Activated CD4-positive, alpha-beta T cell treated with anti-CD3 and anti-CD28 coated beads for 36 hours (primary cell): ENCODE results near the gene AGXT2. TPM values are rescaled to one million over a fixed set of nuclear protein-coding genes. Genes with fewer than 3 reads are reported as not detected.
A peak's percentile ranks its signal among the peaks of the same experiment; 100 is the strongest.

Experiments
- ATAC-seq: fragments of 200-7000 bp; cut with Tn5 transposase; one replicate; pipeline ENCODE4 v1.10.0; 2021; ENCODE audit warnings: mild to moderate bottlenecking, moderate library complexity
- CTCF ChIA-PET: fragments of 350-600 bp; sonication (Branson Sonifier 250); formaldehyde crosslinking; loops from one replicate; lab custom pipeline; 2021; ENCODE audit warnings: antibody characterized with exemption; lab: Charles Lee
- POLR2A ChIA-PET: fragments of 350-600 bp; sonication (Branson Sonifier 250); formaldehyde crosslinking; loops from one replicate; lab custom pipeline; 2021; ENCODE audit warnings: antibody characterized with exemption, inconsistent platforms; lab: Charles Lee
- DNase-seq: peaks from one replicate; pipeline ENCODE4 v3.0.0-alpha.2; 2020
- H3K27ac Mint-ChIP-seq: one replicate; pipeline ENCODE4 v1.8.0; 2021; ENCODE audit warnings: mixed read lengths
- H3K27me3 Mint-ChIP-seq: one replicate; pipeline ENCODE4 v1.8.0; 2021; ENCODE audit warnings: mixed read lengths
- H3K36me3 Mint-ChIP-seq: one replicate; pipeline ENCODE4 v1.8.0; 2021; ENCODE audit warnings: low read depth, mixed read lengths
- H3K4me1 Mint-ChIP-seq: one replicate; pipeline ENCODE4 v1.8.0; 2021; ENCODE audit warnings: mixed read lengths
- H3K4me3 Mint-ChIP-seq: one replicate; pipeline ENCODE4 v1.8.0; 2021; ENCODE audit warnings: mild to moderate bottlenecking, moderate library complexity, mixed read lengths
- H3K9me3 Mint-ChIP-seq: one replicate; pipeline ENCODE4 v1.8.0; 2021; ENCODE audit warnings: low read depth, mixed read lengths
- intact Hi-C, 2 experiments: fragments of 100-400 bp; cut with DNase I in 1 of 2; cut with micrococcal nuclease in 1 of 2; formaldehyde crosslinking; loops; one replicate each; pipeline versions ENCODE4 v1.14.2 to v1.15.1; 2022 to 2024; cut with DNase I, micrococcal nuclease
- total RNA-seq, 2 experiments: library from RNA; stranded (reverse); gene quantifications; one replicate each; pipeline ENCODE4 v1.2.3, GENCODE V29; 2021

The AGXT2 gene
- total RNA-seq, 2 experiments from 2014 or later = not detected

- H3K4me3 Mint-ChIP-seq = no peak overlapping the region
- no peak for DNase-seq
- ChIA-PET POLR2A (no interaction called here), CTCF (interaction anchor here (0.8 to 1.1 kb wide), 2 partner anchors 33 to 126 kb away, joined by 3 read pairs; no protein-coding TSS in a partner anchor)
- no peak for ATAC-seq
- H3K27ac Mint-ChIP-seq = no peak overlapping the region
- peaks cover 18% of the 10 kb centered on the region for H3K27me3 Mint-ChIP-seq
- H3K36me3 Mint-ChIP-seq = no peaks in the 10 kb centered on the region
- intact Hi-C loops = no loop called here
- H3K9me3 Mint-ChIP-seq = no peaks in the 10 kb centered on the region
- no peaks in the 10 kb centered on the region for H3K4me1 Mint-ChIP-seq
Observed at GRCh38 chr5:35031276-35031675, 16.5 kb downstream of the AGXT2 start.

GRCh38 chr5:35030426-35031100 lies 17.2 kb downstream of the AGXT2 start:
- intact Hi-C loops = no loop called here
- CTCF ChIA-PET = interaction anchor here (0.8 kb wide), 1 partner anchor 127 kb away, joined by 3 read pairs; no protein-coding TSS in a partner anchor
- no peak for DNase-seq
- Mint-ChIP-seq H3K4me3 (no peak overlapping the region), H3K4me1 (no peaks in the 10 kb centered on the region), H3K9me3 (no peaks in the 10 kb centered on the region), H3K27ac (no peak overlapping the region), H3K27me3 (peaks cover 21% of the 10 kb centered on the region), H3K36me3 (no peaks in the 10 kb centered on the region)
- POLR2A ChIA-PET = no interaction called here
- ATAC-seq = no peak

- Mint-ChIP-seq H3K4me3 (no peak overlapping the region), H3K9me3 (no peaks in the 10 kb centered on the region), H3K27ac (no peak overlapping the region), H3K36me3 (no peaks in the 10 kb centered on the region), H3K4me1 (no peaks in the 10 kb centered on the region), H3K27me3 (peaks cover 17% of the 10 kb centered on the region)
- ChIA-PET CTCF (interaction anchor here (0.6 to 2.2 kb wide), 3 partner anchors 12 to 515 kb away, joined by 3 to 8 read pairs (median 3); no protein-coding TSS in a partner anchor), POLR2A (no interaction called here)
- ATAC-seq (peak; percentile 42), DNase-seq (no peak)
- intact Hi-C loops = no loop called here
Observed at GRCh38 chr5:35029333-35029732, 18.4 kb downstream of the AGXT2 start.

- H3K36me3 Mint-ChIP-seq = no peaks in the 10 kb centered on the region
- ChIA-PET POLR2A (no interaction called here), CTCF (interaction anchor here (1.9 kb wide), 1 partner anchor 24 kb away, joined by 6 read pairs; no protein-coding TSS in a partner anchor)
- H3K27ac Mint-ChIP-seq = no peak overlapping the region
- H3K4me3 Mint-ChIP-seq = no peak overlapping the region
- no peaks in the 10 kb centered on the region for H3K9me3 Mint-ChIP-seq
- ATAC-seq (no peak), DNase-seq (no peak)
- intact Hi-C loops = no loop called here
- peaks cover 17% of the 10 kb centered on the region for H3K27me3 Mint-ChIP-seq
- no peaks in the 10 kb centered on the region for H3K4me1 Mint-ChIP-seq
Observed at GRCh38 chr5:35026941-35027340, 20.8 kb downstream of the AGXT2 start.

GRCh38 chr5:35026280-35026840 lies 21.4 kb downstream of the AGXT2 start:
- H3K9me3 Mint-ChIP-seq = no peaks in the 10 kb centered on the region
- H3K27ac Mint-ChIP-seq = no peak overlapping the region
- H3K27me3 Mint-ChIP-seq = peaks cover 17% of the 10 kb centered on the region
- ChIA-PET POLR2A (no interaction called here), CTCF (interaction anchor here (1.9 kb wide), 1 partner anchor 23 kb away, joined by 6 read pairs; no protein-coding TSS in a partner anchor)
- no peaks in the 10 kb centered on the region for H3K4me1 Mint-ChIP-seq
- DNase-seq (no peak), ATAC-seq (no peak)
- H3K4me3 Mint-ChIP-seq = no peak overlapping the region
- intact Hi-C loops = no loop called here
- H3K36me3 Mint-ChIP-seq = no peaks in the 10 kb centered on the region

- Mint-ChIP-seq H3K27ac (no peak overlapping the region), H3K27me3 (peaks cover 14% of the 10 kb centered on the region), H3K9me3 (no peaks in the 10 kb centered on the region), H3K36me3 (no peaks in the 10 kb centered on the region), H3K4me1 (no peaks in the 10 kb centered on the region), H3K4me3 (no peak overlapping the region)
- ATAC-seq (no peak), DNase-seq (no peak)
- intact Hi-C loops = no loop called here
- ChIA-PET POLR2A (no interaction called here), CTCF (no interaction called here)
Observed at GRCh38 chr5:35024911-35025510, 22.7 kb downstream of the AGXT2 start.

- Mint-ChIP-seq H3K27ac (no peak overlapping the region), H3K27me3 (peaks cover 7% of the 10 kb centered on the region), H3K9me3 (no peaks in the 10 kb centered on the region), H3K4me3 (no peak overlapping the region), H3K36me3 (no peaks in the 10 kb centered on the region), H3K4me1 (no peaks in the 10 kb centered on the region)
- ChIA-PET POLR2A (no interaction called here), CTCF (no interaction called here)
- intact Hi-C loops = no loop called here
- ATAC-seq = no peak
- DNase-seq = no peak
Observed at GRCh38 chr5:35023391-35024178, 24.2 kb downstream of the AGXT2 start.

- H3K4me1 Mint-ChIP-seq = peaks cover 6% of the 10 kb centered on the region
- H3K36me3 Mint-ChIP-seq = peaks cover 1% of the 10 kb centered on the region
- peak; percentile 47 for ATAC-seq
- POLR2A ChIA-PET = no interaction called here
- H3K9me3 Mint-ChIP-seq = peaks cover 5% of the 10 kb centered on the region
- CTCF ChIA-PET = interaction anchor here (1.4 kb wide), 1 partner anchor 13 kb away, joined by 8 read pairs; no protein-coding TSS in a partner anchor
- H3K27me3 Mint-ChIP-seq = peaks cover 23% of the 10 kb centered on the region
- intact Hi-C loops = no loop called here
- DNase-seq = no peak
- no peak overlapping the region for H3K4me3 Mint-ChIP-seq
- no peak overlapping the region for H3K27ac Mint-ChIP-seq
Observed at GRCh38 chr5:35016174-35017051, 31.3 kb downstream of the AGXT2 start.

GRCh38 chr5:35015063-35015462 lies 32.7 kb downstream of the AGXT2 start:
- intact Hi-C loops = no loop called here
- CTCF ChIA-PET = no interaction called here
- ATAC-seq = no peak

GRCh38 chr5:35012796-35013195 lies 35.0 kb downstream of the AGXT2 start:
- no peak for DNase-seq
- Mint-ChIP-seq H3K27ac (no peak overlapping the region), H3K4me1 (peaks cover 6% of the 10 kb centered on the region), H3K36me3 (peaks cover 1% of the 10 kb centered on the region), H3K4me3 (no peak overlapping the region), H3K9me3 (peaks cover 3% of the 10 kb centered on the region), H3K27me3 (peaks cover 29% of the 10 kb centered on the region)
- intact Hi-C loops = no loop called here
- POLR2A ChIA-PET = no interaction called here
- CTCF ChIA-PET = no interaction called here
- no peak for ATAC-seq

More at GRCh38 chr5:35015063-35015462, 32.7 kb downstream of the AGXT2 start:
- Mint-ChIP-seq H3K27me3 (peaks cover 24% of the 10 kb centered on the region), H3K4me3 (no peak overlapping the region), H3K4me1 (peaks cover 6% of the 10 kb centered on the region), H3K27ac (no peak overlapping the region), H3K36me3 (peaks cover 1% of the 10 kb centered on the region), H3K9me3 (peaks cover 5% of the 10 kb centered on the region)
- POLR2A ChIA-PET = no interaction called here
- DNase-seq = no peak
